WTC11 (cell line): Measurements from ENCODE around the gene THEM5. TPM values are rescaled to one million over a fixed set of nuclear protein-coding genes. Genes with fewer than 3 reads are reported as not detected.

Experiments
- ATAC-seq: fragments of 200-7000 bp; cut with Tn5 transposase; 2 replicates; pipeline ENCODE4 v1.10.0; 2021; ENCODE audit warnings: mild to moderate bottlenecking, moderate library complexity
- CTCF ChIA-PET: fragments of 300-600 bp; sonication (Branson Sonifier 250); formaldehyde crosslinking; loops from one replicate; lab custom pipeline; 2021; ENCODE audit warnings: antibody characterized with exemption; lab: Charles Lee
- POLR2A ChIA-PET: fragments of 350-600 bp; sonication (Branson Sonifier 250); formaldehyde crosslinking; loops from one replicate; lab custom pipeline; 2021; ENCODE audit warnings: antibody characterized with exemption; lab: Charles Lee
- DNase-seq: peaks from one replicate; pipeline ENCODE4 v3.0.0; 2021; ENCODE audit warnings: low spot score
- H3K27ac Mint-ChIP-seq: 2 replicates; pipeline ENCODE4 v1.8.0; 2021; ENCODE audit warnings: mixed read lengths
- H3K27me3 Mint-ChIP-seq: 2 replicates; pipeline ENCODE4 v1.8.0; 2021; ENCODE audit warnings: low read depth, mild to moderate bottlenecking, moderate library complexity, mixed read lengths
- H3K36me3 Mint-ChIP-seq: 2 replicates; pipeline ENCODE4 v1.8.0; 2021; ENCODE audit warnings: mixed read lengths
- H3K4me1 Mint-ChIP-seq: 2 replicates; pipeline ENCODE4 v1.8.0; 2022; ENCODE audit warnings: mixed read lengths
- H3K4me3 Mint-ChIP-seq: 2 replicates; pipeline ENCODE4 v1.8.0; 2021; ENCODE audit warnings: mild to moderate bottlenecking, moderate library complexity, mixed read lengths
- H3K9me3 Mint-ChIP-seq: 2 replicates; pipeline ENCODE4 v1.8.0; 2021; ENCODE audit warnings: mixed read lengths
- AFF4 ChIP-seq: sonication (generic); formaldehyde crosslinking; IDR thresholded peaks from 2 replicates; pipeline ENCODE4 v1.8.1; 2023; ENCODE audit warnings: mild to moderate bottlenecking, missing genetic modification reagents, borderline replicate concordance
- ATF6 ChIP-seq: sonication (generic); formaldehyde crosslinking; IDR thresholded peaks from 2 replicates; pipeline ENCODE4 v1.8.1; 2023; ENCODE audit warnings: mild to moderate bottlenecking, missing genetic modification reagents
- CDX4 ChIP-seq: fragments of 250-450 bp; sonication (Bioruptor Pico); IDR thresholded peaks from 2 replicates; pipeline ENCODE4 v1.9.0; 2021; ENCODE audit warnings: moderate library complexity, mild to moderate bottlenecking, inconsistent platforms, borderline replicate concordance
- GRHL2 ChIP-seq: fragments of 250-450 bp; sonication (Bioruptor Pico); IDR thresholded peaks from 2 replicates; pipeline ENCODE4 v1.8.0; 2022; ENCODE audit warnings: mild to moderate bottlenecking, moderate library complexity; ENCODE audit not compliant: insufficient replicate concordance, severe bottlenecking
- MAX ChIP-seq: sonication (generic); formaldehyde crosslinking; IDR thresholded peaks from 2 replicates; pipeline ENCODE4 v1.8.0; 2022; ENCODE audit warnings: mild to moderate bottlenecking, missing genetic modification reagents
- MYBL2 ChIP-seq: sonication (generic); formaldehyde crosslinking; IDR thresholded peaks from 2 replicates; pipeline ENCODE4 v1.8.1; 2023; ENCODE audit warnings: mild to moderate bottlenecking, moderate library complexity, missing genetic modification reagents
- SMAD3 ChIP-seq: sonication (generic); formaldehyde crosslinking; IDR thresholded peaks from 2 replicates; pipeline ENCODE4 v1.8.0; 2022; ENCODE audit warnings: missing genetic modification reagents, mild to moderate bottlenecking, borderline replicate concordance
- TP53 ChIP-seq: sonication (generic); formaldehyde crosslinking; IDR thresholded peaks from 2 replicates; pipeline ENCODE4 v1.8.1; 2023; ENCODE audit warnings: mild to moderate bottlenecking, missing genetic modification reagents
- USF2 ChIP-seq: sonication (generic); formaldehyde crosslinking; IDR thresholded peaks from 2 replicates; pipeline ENCODE4 v1.8.1; 2023; ENCODE audit warnings: mild to moderate bottlenecking, missing genetic modification reagents, moderate library complexity
- ZNF138 ChIP-seq: sonication (generic); formaldehyde crosslinking; conservative IDR thresholded peaks from 2 replicates; pipeline ENCODE4 v1.8.1; 2022; ENCODE audit warnings: mild to moderate bottlenecking, moderate library complexity, missing genetic modification reagents
- ZSCAN18 ChIP-seq: fragments of 250-450 bp; sonication (Bioruptor Pico); IDR thresholded peaks from 2 replicates; pipeline ENCODE4 v2.1.2; 2022; ENCODE audit warnings: mild to moderate bottlenecking, moderate library complexity
- total RNA-seq: library from RNA; stranded (reverse); gene quantifications from 3 replicates; pipeline ENCODE4 v1.2.3, GENCODE V29; 2021

The THEM5 gene
- total RNA-seq, 1 experiment from 2014 or later, result not detected

DNA sequence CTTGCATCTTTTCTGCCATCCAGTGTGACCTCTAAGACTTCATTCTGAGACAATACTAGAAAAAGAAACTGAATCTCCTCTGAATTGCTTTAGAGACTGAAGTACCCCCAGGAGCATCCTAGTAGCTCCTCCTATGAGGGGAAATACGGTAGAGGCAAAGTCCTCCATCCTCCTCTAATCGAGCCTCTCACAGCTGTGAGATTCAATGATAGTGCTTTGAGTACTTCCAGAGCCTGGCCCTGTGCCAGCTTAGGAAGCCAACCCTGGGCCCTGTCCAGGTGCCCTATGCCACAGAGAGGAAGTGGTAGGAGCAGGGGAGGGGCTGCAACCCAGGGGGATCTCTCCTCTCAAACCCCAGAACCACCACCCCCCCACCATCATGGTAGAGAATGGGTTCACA, 32.6 kb downstream of the THEM5 start:
- Mint-ChIP-seq H3K27ac (no peak overlapping the region), H3K27me3 (0 out of 2 replicates have a peak, but pooled peaks cover 2% of the 10 kb centered on the region), H3K4me3 (no peak overlapping the region), H3K36me3 (no peaks in the 10 kb centered on the region), H3K9me3 (no peaks in the 10 kb centered on the region), H3K4me1 (peaks cover 15% of the 10 kb centered on the region)
- DNase-seq, result no peak
- CTCF ChIA-PET, result interaction anchor here (1.5 to 1.7 kb wide), 2 partner anchors 10 to 15 kb away, joined by 5 to 6 read pairs; no protein-coding TSS in a partner anchor
- no peak for ATAC-seq
- POLR2A ChIA-PET, result interaction anchor here (0.9 kb wide), 1 partner anchor 19 kb away, joined by 3 read pairs; the partner anchor contains the start of gene C2CD4D
- TF ChIP-seq ZNF138 (no peak), USF2 (CRISPR knock-in tag) (no peak), MYBL2 (CRISPR knock-in tag) (no peak), MAX (CRISPR knock-in tag) (no peak), AFF4 (CRISPR knock-in tag) (no peak), ATF6 (CRISPR knock-in tag) (no peak), ZSCAN18 (CRISPR knock-in tag) (no peak), TP53 (CRISPR knock-in tag) (no peak)
- TF ChIP-seq, all 79 proteins: peak for 0

- no peak overlapping the region for H3K4me3 Mint-ChIP-seq
- H3K36me3 Mint-ChIP-seq, result no peaks in the 10 kb centered on the region
- no peak overlapping the region for H3K27ac Mint-ChIP-seq
- no peaks in the 10 kb centered on the region for H3K9me3 Mint-ChIP-seq
- no peak for ATAC-seq
- TF ChIP-seq GRHL2 (CRISPR knock-in tag), result no peak
- no peak for TF ChIP-seq SMAD3 (CRISPR knock-in tag)
- no peak for TF ChIP-seq CDX4 (CRISPR knock-in tag)
- TF ChIP-seq, all 79 proteins: peak for 0
- DNase-seq, result no peak
- H3K27me3 Mint-ChIP-seq, result no peaks in the 10 kb centered on the region
- ChIA-PET CTCF (interaction anchor here (1.5 to 1.7 kb wide), 2 partner anchors 11 to 16 kb away, joined by 5 to 6 read pairs; no protein-coding TSS in a partner anchor), POLR2A (interaction anchor here (0.6 to 0.9 kb wide), 2 partner anchors 20 to 384 kb away, joined by 3 read pairs; partner anchors contain the start of gene C2CD4D)
- H3K4me1 Mint-ChIP-seq, result peaks cover 7% of the 10 kb centered on the region
These were observed 33.4 kb downstream of the THEM5 start for GRCh38 chr1:151819976-151820623.
